EH (cell line): ENCODE data around the gene SGMS1.
A peak's percentile ranks its signal among the peaks of the same experiment; 100 is the strongest.
"Not testable (repeated sequence)": the region's sequence is repeated elsewhere in the genome, so short reads cannot be mapped to it uniquely, and the experiment has no call there.

ENCODE experiments used
- DNase-seq: peaks from one replicate; pipeline ENCODE4 v3.0.0-alpha.2; 2015; ENCODE audit warnings: low read depth

The SGMS1 gene

DNA sequence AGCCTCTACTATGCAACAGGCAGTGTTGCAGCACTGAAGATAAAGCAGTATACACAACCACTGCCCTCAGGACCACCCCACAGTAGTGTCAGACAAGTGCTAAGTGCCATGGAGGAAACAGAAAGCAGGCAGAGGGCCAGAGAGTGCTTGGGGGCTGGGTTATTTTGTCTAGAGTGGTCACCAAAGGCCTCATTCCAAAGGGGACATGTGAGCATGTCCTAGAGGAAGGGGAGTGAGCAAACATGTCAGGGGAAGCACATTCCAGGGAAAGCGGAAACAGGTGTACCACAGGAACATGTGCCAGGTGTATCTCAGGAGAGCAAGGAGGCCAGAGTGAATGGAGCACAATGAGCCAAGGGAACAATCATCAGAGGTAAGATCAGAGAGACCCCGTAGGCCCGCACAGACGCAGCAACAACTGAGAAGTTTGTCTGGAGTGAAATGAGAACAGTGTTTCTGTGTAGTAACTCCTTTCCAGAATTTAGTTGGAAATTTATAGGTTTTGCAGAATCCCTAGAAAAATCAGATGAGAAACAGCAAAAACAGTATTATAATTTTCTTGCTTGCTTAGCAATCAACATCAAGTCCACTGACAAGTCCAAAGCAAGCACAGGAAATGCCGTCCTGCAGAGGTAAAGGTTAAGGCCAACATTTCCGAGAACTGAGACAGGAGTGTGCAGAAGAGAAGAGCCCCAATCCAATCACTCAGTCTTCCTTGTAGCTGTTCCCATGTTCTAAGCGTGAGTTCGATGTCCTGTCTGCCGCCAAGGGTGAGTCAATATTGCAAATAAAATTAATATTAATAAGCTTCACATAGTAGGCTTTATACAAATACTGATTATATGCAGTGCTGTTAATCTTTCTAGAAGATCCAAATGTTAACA lies 67.3 kb downstream of the SGMS1 start:
- no peak for DNase-seq

DNA sequence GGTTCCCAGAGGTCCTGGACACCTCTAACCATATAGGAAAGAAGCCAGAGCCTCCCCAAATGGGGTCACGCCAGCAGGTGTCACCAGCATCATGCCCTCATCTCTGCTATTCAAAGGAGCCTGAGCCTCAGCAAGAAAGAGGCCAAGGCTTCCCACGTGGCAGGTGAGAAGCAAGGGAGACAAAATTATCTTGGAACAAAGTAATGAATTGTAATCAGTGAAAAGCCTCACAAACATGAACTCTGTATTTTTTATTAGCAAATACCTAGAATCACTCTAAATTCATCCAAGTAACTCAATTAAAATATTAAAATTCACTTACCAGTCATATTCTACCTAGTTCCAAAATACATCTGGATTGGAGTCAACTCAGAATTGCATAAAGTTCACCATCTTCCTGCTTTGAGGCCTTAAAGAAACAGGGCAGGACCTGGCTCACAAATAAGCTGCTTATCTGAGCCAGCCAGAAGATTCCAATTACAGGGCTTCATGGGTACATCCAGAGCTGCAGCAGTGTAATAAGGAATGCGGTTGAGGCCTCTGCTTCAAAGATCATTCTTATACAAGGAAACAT lies 68.7 kb downstream of the SGMS1 start:
- DNase-seq = peak; percentile 60

DNA sequence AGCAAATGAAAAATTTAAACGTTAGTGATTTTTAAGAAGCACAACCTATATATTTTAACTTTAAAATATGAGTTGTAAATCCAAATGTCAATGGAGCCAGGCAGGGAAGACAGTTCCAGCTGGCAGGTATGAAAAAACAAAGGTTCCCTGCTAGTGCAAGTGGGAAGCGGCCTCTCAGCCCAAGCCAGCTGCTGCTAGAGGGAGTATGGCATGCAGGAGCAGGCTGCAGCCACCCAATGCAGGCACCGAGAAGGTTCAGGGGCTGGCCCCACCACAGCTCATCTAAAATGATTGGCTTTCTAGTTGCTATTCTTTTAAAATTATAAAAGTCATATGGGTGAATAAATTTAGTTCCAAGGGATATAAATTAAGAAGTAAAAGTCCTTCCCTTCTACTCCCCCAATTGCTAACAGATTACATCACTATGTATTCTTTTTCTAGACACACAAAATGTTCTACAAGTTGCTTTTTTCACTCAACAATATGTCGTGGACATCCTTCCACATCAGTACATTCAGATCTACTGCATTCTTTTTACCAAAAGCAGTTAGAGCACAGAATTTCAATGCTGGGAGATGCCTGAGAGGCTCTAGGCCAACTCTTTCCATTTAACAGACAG lies 69.3 kb downstream of the SGMS1 start:
- DNase-seq = no peak

DNA sequence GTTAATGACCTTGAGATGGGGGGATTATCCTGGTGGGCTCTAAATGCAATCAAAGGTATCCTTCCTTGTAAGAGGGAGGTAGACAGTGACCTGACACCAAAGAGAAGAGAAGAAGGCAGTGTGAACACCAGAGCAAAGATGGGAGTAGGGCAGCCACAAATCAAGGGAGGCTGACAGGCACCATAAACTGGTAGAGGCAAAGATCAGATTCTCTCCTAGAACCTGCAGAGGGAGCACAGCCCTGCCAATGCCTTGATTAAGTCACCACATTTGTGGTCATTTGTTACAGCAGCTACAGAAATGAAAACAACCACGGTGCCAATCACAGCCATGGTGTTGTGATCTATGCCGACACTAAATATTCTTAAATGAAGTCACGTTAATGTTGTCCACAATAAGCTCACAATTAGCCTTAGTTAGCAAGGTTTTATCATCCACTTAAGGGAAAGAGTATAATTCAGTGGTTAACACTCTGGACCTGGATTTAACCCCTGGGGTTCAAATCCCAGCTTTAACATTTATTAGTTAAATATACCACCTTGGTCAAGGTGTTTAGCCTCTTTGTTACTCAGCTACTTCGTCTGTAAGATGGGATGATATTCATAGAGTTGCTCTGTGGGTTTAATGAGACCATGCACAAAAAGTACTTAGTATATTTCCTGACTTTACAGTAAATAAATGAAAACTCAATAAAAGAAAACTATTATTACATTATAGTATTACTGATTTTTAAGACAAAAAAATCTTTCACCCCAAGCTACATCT lies 70.8 kb downstream of the SGMS1 start:
- peak; percentile 49 for DNase-seq

DNA sequence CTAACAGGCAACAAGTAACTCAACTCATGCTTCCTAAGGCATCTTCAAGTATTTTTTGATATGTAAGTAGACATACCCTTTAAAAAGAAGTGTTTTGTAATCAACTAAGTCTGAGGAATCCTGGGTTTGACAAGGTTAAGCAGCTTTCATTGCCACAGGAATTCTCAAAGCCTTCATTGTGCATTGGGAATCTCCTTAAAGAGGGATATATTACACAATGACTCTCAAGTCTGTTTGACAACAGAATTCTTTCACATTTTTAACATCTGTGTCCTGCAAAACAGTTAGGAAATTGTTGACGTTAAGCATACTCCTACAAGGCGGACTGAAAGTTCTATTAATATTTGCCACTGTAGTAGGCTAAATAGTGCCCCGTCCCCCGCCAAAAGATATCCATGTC lies 71.4 kb downstream of the SGMS1 start:
- peak; percentile 93 for DNase-seq

DNA sequence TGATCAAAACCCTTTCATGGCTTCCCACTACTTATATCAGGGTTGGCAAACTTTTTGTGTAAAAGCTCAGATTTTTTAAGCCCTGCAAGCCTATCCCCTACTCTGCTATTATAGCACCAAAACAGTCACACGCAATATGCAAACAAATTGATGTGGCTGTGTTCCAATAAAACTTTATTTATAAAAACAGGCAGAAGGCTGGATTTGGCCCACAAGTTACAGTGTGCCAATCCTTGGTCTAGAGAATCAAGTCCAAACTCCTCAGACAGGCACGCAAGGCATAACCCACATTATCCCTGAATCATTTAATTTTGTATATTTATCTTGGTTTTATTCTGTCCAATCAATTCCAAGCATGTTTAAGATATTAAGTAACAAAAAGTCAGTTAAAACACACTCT lies 71.9 kb downstream of the SGMS1 start:
- DNase-seq = no peak

DNA sequence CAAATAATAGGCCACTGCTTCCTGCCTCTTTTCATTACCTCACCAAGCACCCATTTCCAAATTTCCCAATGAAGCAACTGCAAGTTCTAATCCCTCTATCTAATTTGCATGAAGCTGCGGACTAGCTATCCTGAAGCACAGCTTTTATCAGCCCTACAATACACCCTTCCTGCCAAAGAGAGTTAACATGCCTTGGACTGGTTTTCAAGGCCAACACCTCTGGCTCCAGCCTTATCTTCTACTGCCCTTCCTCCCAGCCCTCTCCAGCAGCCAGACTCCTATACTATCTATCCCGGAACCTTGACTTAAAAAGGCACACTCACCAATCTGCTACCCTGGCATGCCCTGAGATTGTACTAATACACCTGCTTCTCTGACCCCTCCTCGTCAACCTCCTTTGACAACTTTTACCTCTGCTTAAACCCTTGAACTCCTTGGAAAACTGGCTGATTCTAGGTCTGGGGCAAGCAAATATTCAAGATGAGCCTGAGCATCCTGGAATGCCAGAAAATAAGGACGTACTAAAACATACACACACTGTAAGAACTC lies 73.4 kb downstream of the SGMS1 start:
- DNase-seq = no peak

DNA sequence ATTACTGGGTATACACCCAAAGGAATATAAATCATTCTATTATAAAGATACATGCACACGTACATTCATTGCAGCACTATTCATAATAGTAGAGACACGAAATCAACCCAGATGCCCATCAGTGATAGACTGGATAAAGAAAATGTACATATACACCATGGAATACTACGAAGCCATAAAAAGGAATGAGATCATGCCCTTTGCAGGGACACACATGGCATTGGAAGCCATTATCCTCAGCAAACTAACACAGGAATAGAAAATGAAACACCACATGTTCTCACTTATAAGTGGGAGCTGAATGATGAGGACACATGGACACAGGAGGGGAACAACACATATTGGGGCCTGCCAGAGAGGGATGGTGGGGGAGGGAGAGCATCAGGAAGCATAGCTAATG lies 74.6 kb downstream of the SGMS1 start:
- not testable (repeated sequence) for DNase-seq

DNA sequence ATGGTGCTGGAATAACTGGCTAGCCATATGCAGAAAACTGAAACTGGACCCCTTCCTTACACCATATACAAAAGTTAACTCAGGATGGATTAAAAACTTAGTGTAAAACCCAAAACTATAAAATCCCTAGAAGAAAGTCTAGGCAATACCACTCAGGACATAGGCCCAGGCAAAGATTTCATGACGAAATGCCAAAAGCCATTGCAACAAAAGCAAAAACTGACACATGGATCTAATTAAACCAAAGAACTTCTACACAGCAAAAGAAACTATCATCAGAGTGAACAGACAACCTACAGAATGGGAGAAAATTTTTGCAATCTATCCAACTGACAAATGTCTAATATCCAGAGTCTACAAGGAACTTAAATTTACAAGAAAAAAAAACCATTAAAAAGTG lies 75.3 kb downstream of the SGMS1 start:
- peak; percentile 44 for DNase-seq

DNA sequence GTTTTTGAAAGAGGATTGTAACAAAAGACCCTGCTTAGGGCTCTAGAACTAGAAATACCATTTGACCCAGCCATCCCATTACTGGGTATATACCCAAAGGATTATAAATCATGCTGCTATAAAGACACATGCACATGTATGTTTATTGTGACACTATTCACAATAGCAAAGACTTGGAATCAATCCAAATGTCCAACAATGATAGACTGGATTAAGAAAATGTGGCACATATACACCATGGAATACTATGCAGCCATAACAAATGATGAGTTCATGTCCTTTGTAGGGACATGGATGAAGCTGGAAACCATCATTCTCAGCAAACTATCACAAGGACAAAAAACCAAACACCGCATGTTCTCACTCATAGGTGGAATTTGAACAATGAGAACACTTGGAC lies 77.5 kb downstream of the SGMS1 start:
- not testable (repeated sequence) for DNase-seq

DNA sequence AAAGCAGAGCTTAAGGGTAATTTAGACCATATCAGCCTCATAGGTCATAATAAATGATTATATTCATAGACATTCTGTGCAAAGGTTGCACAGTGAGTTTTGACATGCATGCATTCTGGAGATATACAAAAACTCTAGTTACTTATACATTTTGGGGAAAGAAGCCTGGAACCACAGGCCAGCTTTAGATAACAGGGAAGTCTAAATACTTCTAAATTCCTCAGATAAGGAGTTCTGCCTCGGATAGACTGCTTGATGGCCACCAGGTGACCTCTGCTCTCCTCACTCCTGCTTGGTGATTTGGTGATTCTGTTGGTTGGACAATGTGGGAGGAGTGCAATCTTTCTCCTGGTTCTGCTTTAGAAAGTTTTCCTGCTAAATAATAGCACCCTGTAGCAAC lies 77.9 kb downstream of the SGMS1 start:
- DNase-seq = no peak

DNA sequence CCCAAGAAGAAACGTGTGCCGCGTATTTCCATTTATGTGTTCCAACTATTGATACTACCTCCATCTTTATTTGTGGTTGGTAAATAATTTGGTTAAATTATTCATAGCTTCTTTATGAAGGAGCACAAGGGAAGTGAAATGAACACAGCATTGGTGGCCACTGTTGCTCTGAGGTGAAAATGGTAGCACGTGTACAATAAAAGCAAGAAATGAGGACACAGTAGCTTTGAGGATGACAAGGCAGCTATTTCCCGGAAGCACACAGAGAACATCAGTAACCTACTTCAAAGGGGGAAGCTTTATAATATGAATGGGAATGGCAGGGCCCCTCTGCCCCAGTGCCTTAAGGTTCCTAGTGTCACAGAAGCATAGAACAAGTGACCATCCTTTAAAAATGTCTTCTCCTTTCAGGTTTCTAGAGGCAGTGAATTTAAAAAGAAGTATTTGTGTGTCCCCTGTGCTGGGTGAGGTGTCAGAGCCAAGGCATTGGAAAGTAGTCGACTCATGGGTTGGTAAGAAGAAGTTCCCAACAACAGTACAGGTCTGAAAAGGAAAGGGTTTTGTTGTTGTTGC lies 78.8 kb downstream of the SGMS1 start:
- no peak for DNase-seq

DNA sequence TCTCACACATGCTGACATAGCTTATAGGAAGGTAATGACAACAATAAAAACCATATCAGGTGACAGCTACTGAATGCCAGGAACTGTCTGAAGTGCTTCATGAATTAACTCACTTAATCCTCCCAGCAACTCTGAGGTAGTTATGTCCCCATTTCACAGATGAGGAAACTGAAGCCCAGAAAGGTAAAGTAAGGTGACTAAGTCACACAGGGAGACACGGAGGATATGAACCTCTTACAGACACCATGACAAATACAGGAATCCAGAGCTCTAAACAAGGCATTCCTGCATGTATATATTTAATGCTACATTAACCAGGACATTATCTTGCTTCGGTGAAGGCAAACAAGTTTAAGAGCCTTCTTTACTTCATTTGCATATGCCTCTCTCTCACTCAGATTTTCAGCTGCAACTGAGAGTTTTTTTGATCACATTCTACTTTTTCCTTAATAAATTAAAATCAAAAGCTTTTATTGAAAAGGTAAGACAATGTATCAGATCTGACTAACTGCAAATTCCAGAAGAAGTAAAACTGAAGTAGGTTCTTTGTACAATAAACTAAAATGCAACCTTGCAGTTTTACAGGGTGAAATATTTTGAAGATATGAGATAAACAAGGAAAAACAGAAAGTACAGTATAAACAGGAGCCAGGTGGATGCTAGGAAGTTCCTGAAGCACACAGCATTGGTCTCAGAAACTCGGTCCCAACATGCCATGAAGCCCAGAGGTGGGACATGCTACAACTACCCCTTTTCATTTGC lies 79.5 kb downstream of the SGMS1 start:
- DNase-seq = no peak

DNA sequence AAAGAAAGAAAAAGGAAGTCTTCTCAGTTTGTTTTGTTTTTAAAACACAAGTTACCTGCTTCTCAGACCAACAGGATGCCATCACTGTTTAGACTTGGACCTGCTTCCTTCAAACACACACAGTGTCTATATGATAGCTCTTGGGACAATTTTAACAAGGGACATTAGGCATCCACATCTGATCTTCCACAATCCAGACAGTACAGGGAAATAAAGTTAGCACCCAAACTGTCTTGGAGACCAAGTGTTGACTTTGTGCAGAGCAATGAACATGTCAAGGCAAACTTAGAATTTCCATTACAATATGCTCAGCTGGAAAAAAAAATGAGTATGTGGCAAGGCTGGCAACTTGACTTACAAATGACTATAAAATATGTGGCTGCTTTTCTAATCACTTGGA lies 80.9 kb downstream of the SGMS1 start:
- no peak for DNase-seq

DNA sequence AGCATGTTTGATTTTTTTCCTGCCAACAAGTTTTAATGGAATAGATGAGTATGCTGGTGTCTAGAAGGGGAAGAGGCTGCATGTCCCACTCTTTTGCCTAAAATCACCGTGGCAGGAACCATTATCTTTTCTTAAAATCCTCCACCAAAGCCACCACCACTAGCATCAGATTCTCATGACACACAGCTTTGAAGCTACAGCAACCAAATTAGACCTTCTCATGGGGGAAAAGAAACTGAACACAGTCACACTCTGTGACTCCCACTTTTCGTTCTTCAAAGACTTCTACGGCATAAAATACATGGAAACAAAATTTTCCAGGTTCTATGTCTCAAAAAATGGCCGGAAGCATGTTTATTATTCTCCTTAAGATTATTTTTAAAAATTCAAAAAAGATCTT lies 81.8 kb downstream of the SGMS1 start:
- no peak for DNase-seq

DNA sequence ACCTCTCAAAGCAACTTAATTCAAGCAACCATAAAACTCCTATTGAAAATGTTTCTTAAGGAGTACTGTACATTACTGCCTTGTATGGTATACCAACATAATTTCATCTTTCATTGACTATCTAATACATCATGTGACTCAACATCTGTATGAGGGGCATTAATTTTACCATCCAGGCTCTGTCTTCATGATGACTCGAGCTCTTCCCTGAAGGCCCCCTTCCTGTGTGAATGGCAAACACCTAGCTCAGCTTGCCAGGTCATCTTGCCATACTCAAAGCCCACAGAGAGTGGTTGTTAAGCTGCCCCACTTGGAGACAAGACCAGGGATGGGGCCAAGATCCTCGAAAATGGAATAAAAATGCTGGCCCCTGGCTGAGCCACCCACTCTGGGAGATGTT lies 82.4 kb downstream of the SGMS1 start:
- DNase-seq = no peak

DNA sequence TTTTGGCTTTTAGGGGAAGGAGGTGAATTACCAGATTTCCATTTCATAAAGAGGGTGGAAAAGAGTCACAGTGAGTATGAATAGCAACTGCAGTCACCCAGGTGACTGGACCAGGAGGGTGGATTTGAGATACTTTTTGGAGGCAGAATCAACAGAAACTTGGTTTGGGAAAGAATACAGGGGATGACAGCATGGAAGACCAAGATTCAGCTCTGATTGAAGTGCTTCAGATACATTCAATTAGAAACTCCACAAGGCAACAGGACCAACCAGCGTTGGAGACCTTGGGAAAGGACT lies 83.0 kb downstream of the SGMS1 start:
- no peak for DNase-seq

DNA sequence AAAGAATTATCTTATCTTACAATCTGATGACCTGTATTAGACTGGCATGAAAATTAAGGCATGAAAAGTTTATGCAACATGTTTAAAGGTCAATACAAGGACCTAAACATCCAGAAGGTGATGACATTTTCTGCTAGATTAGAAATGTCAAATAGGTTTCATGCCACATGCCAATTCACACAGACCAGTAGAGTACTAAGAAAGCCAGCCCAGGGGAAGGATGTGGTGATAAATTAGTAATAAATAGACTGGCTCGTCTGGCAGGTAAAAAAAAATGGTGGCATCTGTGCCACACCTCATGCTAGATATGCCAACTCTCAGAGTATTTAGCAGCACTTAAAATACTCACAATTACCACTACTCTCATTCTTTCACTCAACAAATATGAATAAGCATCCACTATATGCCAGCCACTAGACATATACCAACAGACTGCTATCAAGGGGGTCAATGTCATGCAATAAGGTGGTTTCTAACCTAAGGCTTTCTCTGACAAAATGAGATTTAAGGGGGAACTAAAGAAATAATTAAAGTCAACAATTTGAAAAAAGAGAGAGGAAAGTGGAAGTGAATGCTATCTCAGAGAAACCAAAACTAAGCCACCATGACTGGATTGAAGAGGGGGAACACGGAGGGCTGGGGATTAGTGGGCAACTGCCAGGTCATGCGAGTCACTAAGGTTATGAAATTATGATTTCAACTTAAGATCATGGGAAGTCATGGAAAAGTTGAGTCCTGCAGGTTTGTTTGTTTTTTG lies 83.5 kb downstream of the SGMS1 start:
- DNase-seq = no peak

DNA sequence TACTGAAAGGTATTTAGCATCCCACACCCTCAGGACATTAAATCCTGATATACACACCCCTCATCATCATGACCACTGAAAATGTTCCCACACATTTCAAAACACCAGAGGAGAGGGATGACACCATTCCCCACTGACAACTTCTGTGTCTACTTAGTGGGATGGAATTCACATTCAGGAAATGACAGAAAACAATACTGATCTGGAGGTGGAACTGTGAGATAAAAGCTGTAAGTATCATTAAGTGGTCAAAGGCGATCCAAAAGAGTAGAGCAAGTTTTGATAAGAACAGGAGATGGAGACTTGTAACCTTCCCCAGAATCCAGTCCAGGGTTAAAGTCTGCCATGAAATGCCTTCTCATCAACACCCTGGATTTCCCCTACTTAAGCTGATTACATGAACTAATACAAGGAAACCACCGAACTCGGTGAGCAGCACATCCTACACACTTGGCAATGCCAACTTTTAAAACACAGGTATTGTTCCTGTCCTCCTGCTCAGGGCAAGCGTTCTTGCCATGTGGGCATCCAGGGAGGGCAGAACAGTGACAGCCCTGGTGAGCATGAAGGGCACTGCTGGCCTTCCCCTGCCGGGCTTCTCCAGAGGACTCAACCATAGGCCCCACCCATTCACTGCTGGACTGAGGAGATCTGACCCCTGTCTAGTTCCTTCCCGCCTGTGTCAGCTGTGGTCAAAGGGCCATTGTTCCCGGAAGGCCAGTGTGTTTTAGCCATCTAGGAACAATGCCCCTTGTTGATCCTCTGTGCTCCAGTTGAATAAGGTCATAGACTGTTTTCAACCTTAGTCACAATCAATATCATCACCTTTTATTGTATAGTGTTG lies 85.0 kb downstream of the SGMS1 start:
- peak; percentile 16 for DNase-seq
